Fibroblast of pulmonary artery (primary cell): ENCODE measurements around the gene ELF1.

ENCODE experiments used
- DNase-seq: peaks from one replicate; pipeline ENCODE4 v3.0.0-alpha.2; 2010; ENCODE audit warnings: low read depth
- H3K4me3 ChIP-seq: replicated peaks from 2 replicates; pipeline ENCODE4 v1.5.1; 2011; ENCODE audit warnings: low read depth, mild to moderate bottlenecking, control low read depth, low read length, moderate library complexity
- CTCF ChIP-seq: IDR thresholded peaks from 2 replicates; pipeline ENCODE4 v1.5.1; 2011; ENCODE audit warnings: mild to moderate bottlenecking, control low read depth, low read length, inconsistent platforms; ENCODE audit errors: missing control alignments

ELF1 gene

DNA sequence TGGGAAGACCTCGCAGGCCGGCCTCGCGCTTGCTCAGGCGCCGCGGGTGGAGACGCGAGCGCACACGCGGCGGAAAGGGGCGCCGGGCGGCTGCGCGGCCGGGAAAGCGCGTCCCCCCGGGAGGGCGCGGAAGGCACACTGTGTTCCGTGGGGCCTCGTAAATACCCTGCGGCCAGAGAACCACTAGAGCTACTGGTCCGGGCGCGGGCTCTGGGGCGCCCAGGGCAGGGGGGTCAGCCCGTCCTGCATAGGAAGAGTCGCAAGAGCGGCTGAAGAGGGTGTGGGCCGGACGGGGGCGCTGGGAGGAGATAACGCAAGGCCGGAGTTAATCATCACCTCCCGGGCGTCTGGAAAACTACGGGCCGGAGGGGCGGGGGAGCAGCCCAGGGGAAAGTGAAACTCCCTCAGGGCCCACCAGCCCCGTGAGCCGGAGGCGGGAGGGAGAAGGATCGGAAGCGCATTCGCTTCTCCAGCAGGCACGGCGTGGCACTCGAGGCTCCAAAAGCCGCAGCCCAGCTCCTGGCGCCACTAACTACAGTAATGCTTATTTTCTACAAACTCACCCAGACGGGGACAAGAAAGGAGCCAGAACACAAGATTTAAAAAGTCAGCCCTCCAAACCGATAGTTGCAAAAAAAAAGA lies 41.1 kb upstream of the ELF1 start:
- TF ChIP-seq CTCF: peak; percentile 13
- DNase-seq: peak; percentile 86
- H3K4me3 ChIP-seq: peak overlapping the region; percentile 85

DNA sequence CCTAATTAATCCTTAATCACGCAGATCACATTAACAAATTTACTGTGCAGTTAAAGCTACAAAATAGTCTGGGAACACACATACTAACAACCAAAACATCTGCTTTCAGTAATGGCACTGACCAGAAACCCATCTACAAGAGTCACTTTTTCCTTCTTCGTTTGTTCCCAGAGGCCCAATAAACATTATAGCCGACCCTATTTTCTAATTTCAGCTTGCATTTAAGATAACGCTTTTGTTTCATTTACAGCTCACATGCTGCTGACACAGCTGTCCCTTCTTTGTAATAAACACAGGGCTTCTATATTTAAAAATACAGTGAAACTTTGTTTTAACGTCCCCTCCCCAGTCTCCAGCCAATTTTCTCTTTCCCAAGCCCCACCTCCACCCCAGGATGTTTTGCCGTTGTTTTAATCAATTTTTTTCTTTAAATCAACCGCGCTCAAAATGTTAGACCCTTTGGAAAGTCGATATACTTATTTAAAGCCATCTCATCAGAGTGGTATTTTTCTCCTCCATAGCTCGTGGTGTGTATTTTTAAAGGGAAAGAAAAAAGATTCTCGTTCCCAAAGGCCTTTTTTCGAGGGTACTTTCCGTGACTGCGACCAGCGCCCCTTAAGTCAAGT lies 40.5 kb upstream of the ELF1 start:
- peak overlapping the region; percentile 85 for H3K4me3 ChIP-seq
- TF ChIP-seq CTCF: no peak
- DNase-seq: no peak

DNA sequence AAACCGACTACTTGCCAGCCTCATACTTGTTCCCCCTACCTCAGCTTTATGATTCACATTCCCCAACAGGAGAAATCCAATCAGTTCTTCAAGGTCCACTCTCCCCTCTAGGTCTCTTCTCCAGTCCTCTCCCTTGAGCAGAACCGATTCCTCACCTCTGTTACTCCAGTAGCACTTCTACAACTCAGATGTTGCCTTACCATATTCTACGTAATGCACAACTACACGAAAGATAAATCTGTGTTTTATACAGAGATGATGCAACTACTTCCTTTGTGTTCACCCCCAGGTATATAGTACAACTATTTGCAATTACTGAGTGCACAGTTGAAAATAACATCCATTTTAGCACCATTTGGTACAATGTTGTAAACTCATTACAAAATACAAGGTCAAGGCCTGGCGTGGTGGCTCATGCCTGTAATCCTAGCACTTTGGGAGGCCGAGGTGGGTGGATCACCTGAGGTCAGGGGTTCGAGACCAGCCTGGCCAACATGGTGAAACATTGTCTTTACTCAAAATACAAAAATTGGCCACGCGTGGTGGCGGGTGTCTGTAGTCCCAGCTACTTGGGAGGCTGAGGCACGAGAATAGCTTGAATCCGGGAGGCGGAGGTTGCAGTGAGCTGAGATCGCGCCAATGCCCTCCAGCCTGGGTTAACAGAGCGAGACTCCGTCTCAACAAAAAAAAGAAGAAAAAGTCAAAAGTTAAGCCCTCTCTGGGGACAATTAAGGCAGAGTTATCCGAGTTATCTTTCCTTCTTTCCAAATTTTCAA lies 39.4 kb upstream of the ELF1 start:
- TF ChIP-seq CTCF: no peak
- no peak for DNase-seq
- H3K4me3 ChIP-seq: peak overlapping the region; percentile 85

DNA sequence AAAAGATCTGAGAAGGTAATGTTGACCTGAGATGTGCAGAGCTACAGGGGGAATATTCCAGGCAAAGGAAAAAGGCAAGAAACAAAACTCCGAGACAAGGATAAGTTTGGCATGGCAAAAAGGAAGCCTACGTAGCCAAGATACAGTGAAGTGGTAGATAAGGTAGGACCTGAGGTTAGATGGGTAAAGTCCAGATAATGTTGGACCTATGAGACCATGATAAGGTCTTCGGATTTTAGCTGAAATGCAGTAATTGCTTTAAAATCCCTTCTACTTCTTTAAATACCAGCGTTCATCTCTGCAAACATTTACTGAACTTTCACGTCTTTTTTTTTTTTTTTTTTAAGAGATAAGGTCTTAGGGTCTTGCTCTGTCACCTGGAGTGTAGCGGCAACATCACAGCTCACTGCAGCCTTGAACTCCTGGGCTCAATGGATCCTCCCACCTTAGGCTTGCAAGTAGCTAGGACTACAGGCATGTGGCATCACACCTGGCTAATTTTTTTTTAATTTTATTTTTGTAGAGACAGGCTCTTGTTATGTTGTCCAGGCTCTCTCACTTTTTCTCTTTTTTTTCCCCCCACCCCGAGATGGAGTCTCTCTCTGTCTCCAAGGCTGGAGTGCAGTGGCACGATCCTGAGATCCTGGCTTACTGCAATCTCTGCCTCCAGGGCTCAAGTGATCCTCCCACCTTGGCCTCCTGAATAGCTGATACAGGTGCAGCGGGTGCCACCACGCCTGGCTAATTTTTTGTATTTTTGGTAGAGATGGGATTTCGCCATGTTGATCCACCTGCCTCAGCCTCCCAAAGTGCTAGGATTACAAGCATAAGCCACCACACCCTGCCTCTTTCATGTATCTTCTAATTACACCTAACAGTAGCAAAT lies 38.0 kb upstream of the ELF1 start:
- H3K4me3 ChIP-seq: no peak overlapping the region
- DNase-seq: no peak
- no peak for TF ChIP-seq CTCF

DNA sequence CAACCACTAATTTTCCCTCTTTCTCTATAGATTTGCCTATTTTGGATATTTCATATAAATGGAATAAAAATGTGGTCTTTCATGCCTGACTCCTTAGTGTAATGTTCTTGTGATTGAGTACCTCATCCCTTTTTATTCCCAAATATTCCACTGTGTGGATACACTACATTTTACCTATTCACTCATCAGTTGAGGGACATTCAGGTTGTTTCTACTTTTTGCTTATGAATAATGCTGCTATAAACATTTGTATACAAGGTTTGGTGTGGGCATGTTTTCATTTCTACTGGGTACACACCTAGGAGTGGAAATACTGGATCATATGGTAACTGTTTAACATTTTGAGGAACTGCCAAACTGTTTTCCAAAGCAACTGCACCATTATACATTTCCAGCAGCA lies 37.1 kb upstream of the ELF1 start:
- TF ChIP-seq CTCF: no peak

DNA sequence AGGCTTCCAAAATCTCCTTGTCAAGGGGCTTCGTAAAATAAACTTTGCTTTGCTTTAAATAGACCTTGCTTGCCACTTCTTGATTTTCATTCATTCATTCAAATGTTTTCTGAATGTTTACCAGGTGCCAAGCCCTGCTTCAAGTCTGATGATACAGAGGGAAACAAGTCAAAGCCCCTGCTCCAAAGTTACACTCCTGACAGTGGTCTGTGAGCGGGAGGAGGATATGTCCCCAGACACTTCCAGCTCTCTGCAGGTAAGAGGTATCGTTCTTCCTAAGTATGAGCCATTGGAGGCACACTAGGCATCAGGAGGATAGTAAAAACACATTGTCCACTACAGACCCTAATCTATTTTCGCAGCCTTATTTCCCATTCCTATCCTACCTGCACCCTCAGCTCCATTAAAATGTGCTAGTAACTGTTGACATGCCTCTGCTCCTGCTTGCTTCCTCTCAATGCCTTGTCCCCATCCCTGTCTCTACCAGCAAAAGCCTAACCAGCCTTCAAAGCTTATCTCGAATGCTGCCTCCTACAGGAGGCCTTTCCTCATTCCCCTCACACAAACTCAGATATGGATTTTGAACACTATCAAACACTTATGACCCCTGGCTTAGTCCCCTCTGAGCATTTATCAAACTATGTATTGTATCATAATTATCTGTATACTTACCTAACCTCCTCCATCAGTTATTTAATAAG lies 36.0 kb upstream of the ELF1 start:
- H3K4me3 ChIP-seq: no peak overlapping the region
- TF ChIP-seq CTCF: peak; percentile 30
- DNase-seq: no peak

More for the DNA sequence above, 37.1 kb upstream of the ELF1 start:
- H3K4me3 ChIP-seq: no peak overlapping the region
- no peak for DNase-seq
